H1 (cell line): Measurements from ENCODE around the gene PFDN4. TPM values are rescaled to one million over a fixed set of nuclear protein-coding genes. Genes with fewer than 3 reads are reported as not detected.

Experiments used
- CTCF ChIA-PET: fragments of 300-600 bp; sonication (Branson Sonifier 250); formaldehyde crosslinking; loops from one replicate; lab custom pipeline; 2021; ENCODE audit not compliant: partially characterized antibody; lab: Charles Lee
- POLR2A ChIA-PET: fragments of 300-600 bp; sonication (Branson Sonifier 250); formaldehyde crosslinking; loops from one replicate; lab custom pipeline; 2021; ENCODE audit warnings: inconsistent platforms; ENCODE audit not compliant: partially characterized antibody; lab: Charles Lee
- DNase-seq, 2 experiments: peaks; one replicate each; pipeline versions ENCODE4 v3.0.0 to v3.0.0-alpha.2; 2010 to 2022; ENCODE audit warnings: low spot score in 2 of 2, low read depth in 1 of 2, mixed read lengths in 1 of 2
- FAIRE-seq: peaks from 2 replicates; lab custom pipeline; 2011; peaks lifted over from hg19 to GRCh38; lab: Jason Lieb, UNC
- H2AFZ ChIP-seq: 2 replicates; pipeline ENCODE4 v1.8.1; 2012; ENCODE audit warnings: low read length, inconsistent platforms
- H2AK5ac ChIP-seq: 2 replicates; pipeline ENCODE4 v1.6.1; 2013; ENCODE audit warnings: low read depth, low read length
- H2BK120ac ChIP-seq: replicated peaks from 2 replicates; pipeline ENCODE3; 2013; ENCODE audit warnings: low read depth, low read length, inconsistent platforms
- H2BK12ac ChIP-seq: 2 replicates; pipeline ENCODE4 v1.6.1; 2013; ENCODE audit warnings: low read depth, low read length
- H2BK15ac ChIP-seq: 2 replicates; pipeline ENCODE4 v1.6.1; 2013; ENCODE audit warnings: low read length
- H2BK20ac ChIP-seq: 2 replicates; pipeline ENCODE4 v1.6.1; 2013; ENCODE audit warnings: low read length
- H2BK5ac ChIP-seq: 2 replicates; pipeline ENCODE4 v1.6.1; 2013; ENCODE audit warnings: low read depth, low read length
- H3K14ac ChIP-seq: 2 replicates; pipeline ENCODE4 v1.6.1; 2013; ENCODE audit warnings: inconsistent platforms; ENCODE audit not compliant: insufficient read length
- H3K18ac ChIP-seq: 2 replicates; pipeline ENCODE4 v1.6.1; 2013; ENCODE audit warnings: low read length; ENCODE audit errors: extremely low read depth
- H3K23ac ChIP-seq: 2 replicates; pipeline ENCODE4 v1.6.1; 2013; ENCODE audit warnings: inconsistent platforms; ENCODE audit not compliant: insufficient read length
- H3K23me2 ChIP-seq: 2 replicates; pipeline ENCODE4 v1.6.1; 2013; ENCODE audit warnings: low read depth, low read length
- H3K27ac ChIP-seq: 2 replicates; pipeline ENCODE4 v1.6.1; 2011; ENCODE audit warnings: low read depth, low read length, inconsistent platforms
- H3K27me3 ChIP-seq, 4 experiments: replicated peaks in 1 of 4; 1 replicate in 1 of 4; 2 replicates in 3 of 4; pipeline versions ENCODE4 v1.6.1 to v1.8.1; 2011 to 2013; ENCODE audit warnings: low read length in 3 of 4, mild to moderate bottlenecking in 3 of 4, inconsistent platforms in 2 of 4, mixed read lengths in 2 of 4, moderate library complexity in 1 of 4; ENCODE audit not compliant: control insufficient read depth in 3 of 4, insufficient read depth in 3 of 4; ENCODE audit errors: extremely low read depth in 1 of 4
- H3K36me3 ChIP-seq, 4 experiments: 2 replicates each; pipeline versions ENCODE4 v1.6.1 to v1.8.1; 2011 to 2013; ENCODE audit warnings: mild to moderate bottlenecking in 4 of 4, low read length in 3 of 4, moderate library complexity in 2 of 4, control low read depth in 1 of 4, inconsistent platforms in 1 of 4; ENCODE audit not compliant: insufficient read depth in 4 of 4, control insufficient read depth in 2 of 4
- H3K4ac ChIP-seq: replicated peaks from 2 replicates; pipeline ENCODE3; 2013; ENCODE audit warnings: low read length, low read depth, mixed read lengths, inconsistent platforms; ENCODE audit not compliant: insufficient read length
- H3K4me1 ChIP-seq, 4 experiments: replicated peaks in 1 of 4; 1 replicate in 1 of 4; 2 replicates in 3 of 4; pipeline versions ENCODE4 v1.6.1 to v1.8.1; 2011 to 2013; ENCODE audit warnings: low read length in 3 of 4, inconsistent platforms in 2 of 4, mixed read lengths in 1 of 4; ENCODE audit not compliant: insufficient read depth in 4 of 4, control insufficient read depth in 3 of 4
- H3K4me2 ChIP-seq, 2 experiments: 2 replicates each; pipeline versions ENCODE4 v1.6.1 to v1.8.1; 2011 to 2013; ENCODE audit warnings: low read depth in 2 of 2, low read length in 2 of 2, control low read depth in 1 of 2, inconsistent platforms in 1 of 2, mild to moderate bottlenecking in 1 of 2; ENCODE audit not compliant: insufficient read depth in 1 of 2
- H3K4me3 ChIP-seq, 4 experiments: fragments of 200-600, 300-600 bp in 1 of 4; sonication (generic), shearing (Covaris generic), sonication (Bioruptor Twin) in 1 of 4; 2 replicates each; pipeline versions ENCODE4 v1.5.1 to v1.8.1; 2011 to 2016; ENCODE audit warnings: low read length in 4 of 4, low read depth in 3 of 4, control low read depth in 2 of 4, inconsistent platforms in 2 of 4, mild to moderate bottlenecking in 2 of 4, mixed read lengths in 1 of 4, moderate library complexity in 1 of 4; ENCODE audit not compliant: insufficient read depth in 2 of 4; ENCODE audit errors: extremely low read depth in 1 of 4
- H3K56ac ChIP-seq: replicated peaks from 2 replicates; pipeline ENCODE3; 2013; ENCODE audit warnings: low read depth, mild to moderate bottlenecking, mixed read lengths, low read length, inconsistent platforms; ENCODE audit not compliant: insufficient read length
- H3K79me1 ChIP-seq: 2 replicates; pipeline ENCODE4 v1.6.1; 2013; ENCODE audit warnings: low read depth, low read length, control low read depth
- H3K79me2 ChIP-seq, 2 experiments: 2 replicates each; pipeline versions ENCODE4 v1.6.1 to v1.8.1; 2012 to 2013; ENCODE audit warnings: low read length in 2 of 2, mild to moderate bottlenecking in 2 of 2, inconsistent platforms in 1 of 2; ENCODE audit not compliant: insufficient read depth in 2 of 2, control insufficient read depth in 1 of 2
- H3K9ac ChIP-seq, 4 experiments: replicated peaks in 1 of 4; 1 replicate in 1 of 4; 2 replicates in 3 of 4; pipeline versions ENCODE4 v1.6.1 to v1.8.1; 2011 to 2013; ENCODE audit warnings: low read depth in 3 of 4, low read length in 3 of 4, control low read depth in 2 of 4, mild to moderate bottlenecking in 2 of 4, moderate library complexity in 2 of 4, inconsistent platforms in 1 of 4; ENCODE audit errors: extremely low read depth in 1 of 4
- H3K9me3 ChIP-seq, 2 experiments: 2 replicates each; pipeline versions ENCODE4 v1.6.1 to v1.8.1; 2012 to 2013; ENCODE audit warnings: mild to moderate bottlenecking in 2 of 2, moderate library complexity in 2 of 2, control low read depth in 1 of 2, inconsistent platforms in 1 of 2, low read depth in 1 of 2, low read length in 1 of 2, mixed read lengths in 1 of 2; ENCODE audit not compliant: insufficient read depth in 2 of 2
- H4K20me1 ChIP-seq, 2 experiments: replicated peaks in 1 of 2; 2 replicates each; pipeline versions ENCODE3 to v1.8.1; 2011 to 2013; ENCODE audit warnings: inconsistent platforms in 2 of 2, low read length in 2 of 2, mild to moderate bottlenecking in 1 of 2; ENCODE audit not compliant: insufficient read depth in 2 of 2, control insufficient read depth in 1 of 2
- H4K5ac ChIP-seq: 2 replicates; pipeline ENCODE4 v1.6.1; 2013; ENCODE audit warnings: low read length, low read depth, mixed read lengths, inconsistent platforms; ENCODE audit not compliant: insufficient read length
- H4K8ac ChIP-seq: 2 replicates; pipeline ENCODE4 v1.8.0; 2013; ENCODE audit warnings: mild to moderate bottlenecking, moderate library complexity, low read length, inconsistent platforms; ENCODE audit not compliant: insufficient read depth; ENCODE audit errors: extremely low read depth
- H4K91ac ChIP-seq: replicated peaks from 2 replicates; pipeline ENCODE3; 2013; ENCODE audit warnings: low read length, mixed read lengths, inconsistent platforms; ENCODE audit not compliant: insufficient read length
- BCL11A ChIP-seq, 2 experiments: IDR thresholded peaks; one replicate each; pipeline ENCODE4 v1.6.1; 2011; ENCODE audit warnings: low read depth in 2 of 2, low read length in 2 of 2, mild to moderate bottlenecking in 2 of 2
- MAFK ChIP-seq: IDR thresholded peaks from 2 replicates; pipeline ENCODE4 v1.6.1; 2012; ENCODE audit warnings: low read depth, mild to moderate bottlenecking, improper control_type of control experiment, low read length
- NANOG ChIP-seq: IDR thresholded peaks from 2 replicates; pipeline ENCODE4 v1.6.1; 2011; ENCODE audit warnings: low read length, low read depth, mild to moderate bottlenecking, inconsistent platforms; ENCODE audit not compliant: insufficient read depth, poor library complexity, severe bottlenecking
- POLR2AphosphoS5 ChIP-seq: IDR thresholded peaks from 2 replicates; pipeline ENCODE4 v1.6.1; 2011; ENCODE audit warnings: low read depth, low read length
- RAD21 ChIP-seq, 2 experiments: IDR thresholded peaks in 1 of 2; conservative IDR thresholded peaks in 1 of 2; 2 replicates each; pipeline ENCODE4 v1.6.1; 2011; ENCODE audit warnings: low read depth in 2 of 2, low read length in 2 of 2, improper control_type of control experiment in 1 of 2, inconsistent platforms in 1 of 2, mild to moderate bottlenecking in 1 of 2, moderate library complexity in 1 of 2
- TAF7 ChIP-seq: optimal IDR thresholded peaks from 2 replicates; pipeline ENCODE3; 2011; ENCODE audit warnings: low read depth, mild to moderate bottlenecking, inconsistent platforms, low read length, moderate library complexity, borderline replicate concordance
- WGBS, 2 experiments: shearing (Covaris generic) in 1 of 2; methylation state at CpG; one replicate each; pipeline versions ENCODE4 v1.1.6 to v1.1.7; 2013 to 2015; ENCODE audit warnings: low lambda C conversion rate in 2 of 2, mixed read lengths in 2 of 2, inconsistent platforms in 1 of 2, low coverage in 1 of 2, missing lambda C conversion rate in 1 of 2; ENCODE audit not compliant: insufficient replicate concordance in 2 of 2, insufficient coverage in 1 of 2, insufficient read length in 1 of 2; ENCODE audit errors: extremely low coverage in 1 of 2, missing lambda C conversion rate in 1 of 2; 5-methylcytosine and 5-hydroxymethylcytosine counted together
- polyA plus RNA-seq, 7 experiments: library from polyadenylated mRNA; depleted of rRNA in 3 of 7; stranded (reverse) in 5 of 7; unstranded in 2 of 7; fragments of >200 nt in 5 of 7; fragments of 200-250 nt in 2 of 7; gene quantifications; 1 replicate in 5 of 7; 2 replicates in 1 of 7; 4 replicates in 1 of 7; pipeline versions ENCODE4 v1.2.1 to v1.2.3, GENCODE V29; 2011 to 2013; ENCODE audit warnings: missing spikeins in 2 of 7, mixed read lengths in 2 of 7
- total RNA-seq: library from RNA; stranded (reverse); fragmentation: NEBNext Ultra II Directional; extraction: Animal tissue kit (Norgen Biotek cat#: 25700); gene quantifications from 2 replicates; pipeline ENCODE4 v1.2.1, GENCODE V29; 2021
- TF ChIP-seq, protein P1 (sequence below): IDR thresholded peaks from 2 replicates; pipeline ENCODE4 v1.6.1; 2011; ENCODE audit warnings: low read length, improper control_type of control experiment
- TF ChIP-seq, protein P2 (sequence below), 3 experiments: IDR thresholded peaks; 1 replicate in 2 of 3; 2 replicates in 1 of 3; pipeline versions ENCODE4 v1.5.1 to v1.6.1; 2011; ENCODE audit warnings: low read length in 3 of 3, mild to moderate bottlenecking in 3 of 3, inconsistent platforms in 2 of 3, low read depth in 1 of 3, moderate library complexity in 1 of 3; ENCODE audit not compliant: insufficient read depth in 1 of 3; ENCODE audit errors: control extremely low read depth in 1 of 3

Gene PFDN4
- total and polyA plus RNA-seq, 2 of the 8 experiments (the other 6 are each of a cell fraction or from before 2014, with no cell fraction given): 41.9 to 96.8 TPM

DNA sequence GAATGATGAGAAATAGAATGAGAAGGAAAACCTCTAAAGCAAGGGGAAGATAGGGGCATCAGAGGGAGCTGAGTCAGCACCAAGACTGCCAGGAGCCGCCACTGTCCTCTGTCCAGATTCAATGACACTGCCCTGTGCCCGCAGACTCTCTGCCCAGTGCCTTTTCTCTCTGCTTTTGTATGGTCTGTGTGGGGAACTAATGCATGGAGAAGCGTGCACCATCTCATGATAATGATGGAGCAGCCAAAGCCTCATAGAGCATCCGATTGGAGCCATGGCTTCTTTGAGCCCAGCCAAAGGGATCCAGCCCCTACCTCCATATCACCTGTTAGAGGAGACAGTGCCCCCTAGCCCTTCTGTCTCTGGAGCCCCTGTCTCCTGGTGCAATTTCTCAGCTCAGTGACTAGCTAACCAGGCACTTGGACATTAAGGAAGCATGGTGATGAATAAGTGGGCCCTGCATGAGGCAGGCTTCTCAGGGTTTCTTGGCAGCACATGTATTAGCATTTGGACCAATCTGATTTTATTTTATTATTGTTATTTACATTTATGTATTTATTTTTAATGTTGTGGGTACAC lies 6.5 kb upstream of the PFDN4 start:
- ChIA-PET POLR2A (interaction anchor here (1.0 kb wide), 1 partner anchor 433 kb away, joined by 3 read pairs; no protein-coding TSS in a partner anchor), CTCF (interaction anchor here (0.6 to 23.7 kb wide), 12 partner anchors 90 to 1715 kb away, joined by 3 to 591 read pairs (median 3); no protein-coding TSS in a partner anchor)
- Histone ChIP-seq H4K20me1 (no peaks in the 10 kb centered on the region), H2BK20ac (no peak overlapping the region), H3K79me2 (no peaks in the 10 kb centered on the region), H3K4me3 (no peak overlapping the region), H4K8ac (0 out of 2 replicates have a peak overlapping the region, but pooled peaks have one; percentile 23), H3K56ac (no peak overlapping the region), H2BK12ac (no peak overlapping the region), H3K4me2 (no peak overlapping the region), H2BK5ac (no peak overlapping the region), H3K9ac (no peak overlapping the region), H3K27ac (no peak overlapping the region), H3K9me3 (no peaks in the 10 kb centered on the region), H2AK5ac (no peak overlapping the region), H3K36me3 (no peaks in the 10 kb centered on the region), H3K4ac (no peak overlapping the region), H4K91ac (no peak overlapping the region), H3K18ac (no peak overlapping the region), H3K27me3 (no peaks in the 10 kb centered on the region), H2AFZ (no peak overlapping the region), H2BK15ac (no peak overlapping the region), H4K5ac (no peak overlapping the region), H3K79me1 (no peaks in the 10 kb centered on the region), H2BK120ac (no peak overlapping the region), H3K4me1 (peaks cover 0 to 4% (median 2%) of the 10 kb centered on the region in 4 experiments; a peak in 2 of 7 replicates), H3K14ac (no peak overlapping the region), H3K23ac (no peak overlapping the region), H3K23me2 (no peaks in the 10 kb centered on the region)
- WGBS, 2 experiments: 85% methylated on average over 4 of the region's 4 CpGs; no CpG with 5 or more reads in 1 of the 2 experiments
- no peak for FAIRE-seq
- no peak for DNase-seq
- no peak for TF ChIP-seq POLR2AphosphoS5
- TF ChIP-seq, protein P1, sequence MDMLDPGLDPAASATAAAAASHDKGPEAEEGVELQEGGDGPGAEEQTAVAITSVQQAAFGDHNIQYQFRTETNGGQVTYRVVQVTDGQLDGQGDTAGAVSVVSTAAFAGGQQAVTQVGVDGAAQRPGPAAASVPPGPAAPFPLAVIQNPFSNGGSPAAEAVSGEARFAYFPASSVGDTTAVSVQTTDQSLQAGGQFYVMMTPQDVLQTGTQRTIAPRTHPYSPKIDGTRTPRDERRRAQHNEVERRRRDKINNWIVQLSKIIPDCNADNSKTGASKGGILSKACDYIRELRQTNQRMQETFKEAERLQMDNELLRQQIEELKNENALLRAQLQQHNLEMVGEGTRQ: no peak
- 0 out of 4 replicates have a peak, but pooled peaks of 1 of the 2 experiments have one; percentile 4 for TF ChIP-seq RAD21 (IDR thresholded peaks at IDR 0.05 in 1 of 2, conservative IDR thresholded peaks at IDR 0.05 in 1 of 2; ENCODE audit: low read depth in 2 of 2, low read length in 2 of 2)
- TF ChIP-seq NANOG: no peak
- TF ChIP-seq TAF7: no peak
- TF ChIP-seq MAFK: 0 out of 2 replicates have a peak, but pooled peaks have one; percentile 21
- no peak for TF ChIP-seq BCL11A (IDR thresholded peaks at IDR 0.05; ENCODE audit: low read depth in 2 of 2, low read length in 2 of 2)
- TF ChIP-seq, protein P2, sequence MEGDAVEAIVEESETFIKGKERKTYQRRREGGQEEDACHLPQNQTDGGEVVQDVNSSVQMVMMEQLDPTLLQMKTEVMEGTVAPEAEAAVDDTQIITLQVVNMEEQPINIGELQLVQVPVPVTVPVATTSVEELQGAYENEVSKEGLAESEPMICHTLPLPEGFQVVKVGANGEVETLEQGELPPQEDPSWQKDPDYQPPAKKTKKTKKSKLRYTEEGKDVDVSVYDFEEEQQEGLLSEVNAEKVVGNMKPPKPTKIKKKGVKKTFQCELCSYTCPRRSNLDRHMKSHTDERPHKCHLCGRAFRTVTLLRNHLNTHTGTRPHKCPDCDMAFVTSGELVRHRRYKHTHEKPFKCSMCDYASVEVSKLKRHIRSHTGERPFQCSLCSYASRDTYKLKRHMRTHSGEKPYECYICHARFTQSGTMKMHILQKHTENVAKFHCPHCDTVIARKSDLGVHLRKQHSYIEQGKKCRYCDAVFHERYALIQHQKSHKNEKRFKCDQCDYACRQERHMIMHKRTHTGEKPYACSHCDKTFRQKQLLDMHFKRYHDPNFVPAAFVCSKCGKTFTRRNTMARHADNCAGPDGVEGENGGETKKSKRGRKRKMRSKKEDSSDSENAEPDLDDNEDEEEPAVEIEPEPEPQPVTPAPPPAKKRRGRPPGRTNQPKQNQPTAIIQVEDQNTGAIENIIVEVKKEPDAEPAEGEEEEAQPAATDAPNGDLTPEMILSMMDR (IDR thresholded peaks at IDR 0.05; ENCODE audit: control extremely low read depth in 1 of 3, insufficient read depth in 1 of 3, low read depth in 1 of 3, low read length in 3 of 3): peak; percentile 8 to 12 (median 9); a peak in 3 of 4 replicates
